ENCODE measurements around the gene ATP2A2. TPM values are rescaled to one million over a fixed set of nuclear protein-coding genes. Genes with fewer than 3 reads are reported as not detected.

ATP2A2 gene
- polyA plus RNA-seq (2011; rRNA removed) (145 and 267 TPM in 2 replicates), polyA minus RNA-seq (2011; rRNA and poly(A)+ RNA removed) (147 and 235 TPM in 2 replicates)

DNA sequence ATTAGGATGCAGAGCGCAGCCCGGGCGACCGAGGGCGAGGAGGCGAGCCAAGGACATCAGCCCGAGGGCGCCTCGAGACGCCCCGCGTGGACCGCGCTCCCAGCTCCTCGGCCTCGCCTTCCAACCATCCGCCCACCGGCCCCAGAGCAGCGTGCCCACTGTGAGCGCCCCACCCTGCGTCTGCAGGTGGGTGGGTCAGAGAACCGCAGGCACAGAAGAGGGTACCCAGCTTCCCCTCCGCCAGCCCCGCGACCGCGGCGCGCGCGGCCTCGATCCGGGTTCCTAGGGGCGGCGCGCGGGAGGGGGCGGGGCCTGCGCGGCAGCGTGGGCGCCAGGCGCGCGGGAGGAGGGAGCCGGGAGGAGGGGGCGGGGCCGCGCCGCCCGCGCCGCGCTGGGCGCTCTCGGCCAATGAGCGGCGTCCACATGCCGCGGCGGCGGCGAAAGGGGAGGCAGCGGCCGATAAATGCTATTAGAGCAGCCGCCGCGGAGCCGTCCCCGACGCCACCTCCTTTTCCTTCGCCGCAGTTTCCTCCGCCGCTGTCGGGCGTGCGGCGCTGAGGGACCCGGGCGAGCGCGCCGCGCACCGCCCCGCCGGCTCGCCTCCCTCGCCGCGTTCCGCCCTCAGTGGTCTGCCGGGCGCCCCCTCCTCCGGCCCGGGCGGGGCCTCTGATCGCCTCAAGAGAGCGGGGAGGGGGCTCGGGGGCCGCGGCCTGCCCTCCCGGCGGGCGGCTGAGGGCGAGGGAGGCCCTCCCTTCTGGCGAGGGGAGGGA is at the start of gene ATP2A2:
Gene ATP2A2, plus strand, starts transcription at position 469 of the 770 bp plus-strand sequence. CDS start 543 bp downstream, outside the sequence.
- TF ChIP-seq, protein P1, sequence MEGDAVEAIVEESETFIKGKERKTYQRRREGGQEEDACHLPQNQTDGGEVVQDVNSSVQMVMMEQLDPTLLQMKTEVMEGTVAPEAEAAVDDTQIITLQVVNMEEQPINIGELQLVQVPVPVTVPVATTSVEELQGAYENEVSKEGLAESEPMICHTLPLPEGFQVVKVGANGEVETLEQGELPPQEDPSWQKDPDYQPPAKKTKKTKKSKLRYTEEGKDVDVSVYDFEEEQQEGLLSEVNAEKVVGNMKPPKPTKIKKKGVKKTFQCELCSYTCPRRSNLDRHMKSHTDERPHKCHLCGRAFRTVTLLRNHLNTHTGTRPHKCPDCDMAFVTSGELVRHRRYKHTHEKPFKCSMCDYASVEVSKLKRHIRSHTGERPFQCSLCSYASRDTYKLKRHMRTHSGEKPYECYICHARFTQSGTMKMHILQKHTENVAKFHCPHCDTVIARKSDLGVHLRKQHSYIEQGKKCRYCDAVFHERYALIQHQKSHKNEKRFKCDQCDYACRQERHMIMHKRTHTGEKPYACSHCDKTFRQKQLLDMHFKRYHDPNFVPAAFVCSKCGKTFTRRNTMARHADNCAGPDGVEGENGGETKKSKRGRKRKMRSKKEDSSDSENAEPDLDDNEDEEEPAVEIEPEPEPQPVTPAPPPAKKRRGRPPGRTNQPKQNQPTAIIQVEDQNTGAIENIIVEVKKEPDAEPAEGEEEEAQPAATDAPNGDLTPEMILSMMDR (IDR thresholded peaks at IDR 0.05; ENCODE audit: insufficient read depth, low read depth, low read length) = no peak
- no peak for DNase-seq (ENCODE audit: low read depth)
- ChIA-PET CTCF (interaction anchor here (1.0 to 1.8 kb wide), 5 partner anchors 11 to 238 kb away, joined by 3 to 6 read pairs (median 3); partner anchors contain the start of gene ARPC3), POLR2A (interaction anchor here (0.5 to 2.1 kb wide), 5 partner anchors 36 to 153 kb away, joined by 3 to 10 read pairs (median 4); no protein-coding TSS in a partner anchor)
- no peaks in the 10 kb centered on the region for H3K27me3 ChIP-seq (ENCODE audit: control insufficient read depth, insufficient read depth, low read length)
- peak within 1 kb of the TSS; percentile 84 for H3K4me3 ChIP-seq (ENCODE audit: low read depth, low read length)
- peaks cover 4% of the 10 kb centered on the region for H3K36me3 ChIP-seq (ENCODE audit: control insufficient read depth, insufficient read depth, low read length)

DNA sequence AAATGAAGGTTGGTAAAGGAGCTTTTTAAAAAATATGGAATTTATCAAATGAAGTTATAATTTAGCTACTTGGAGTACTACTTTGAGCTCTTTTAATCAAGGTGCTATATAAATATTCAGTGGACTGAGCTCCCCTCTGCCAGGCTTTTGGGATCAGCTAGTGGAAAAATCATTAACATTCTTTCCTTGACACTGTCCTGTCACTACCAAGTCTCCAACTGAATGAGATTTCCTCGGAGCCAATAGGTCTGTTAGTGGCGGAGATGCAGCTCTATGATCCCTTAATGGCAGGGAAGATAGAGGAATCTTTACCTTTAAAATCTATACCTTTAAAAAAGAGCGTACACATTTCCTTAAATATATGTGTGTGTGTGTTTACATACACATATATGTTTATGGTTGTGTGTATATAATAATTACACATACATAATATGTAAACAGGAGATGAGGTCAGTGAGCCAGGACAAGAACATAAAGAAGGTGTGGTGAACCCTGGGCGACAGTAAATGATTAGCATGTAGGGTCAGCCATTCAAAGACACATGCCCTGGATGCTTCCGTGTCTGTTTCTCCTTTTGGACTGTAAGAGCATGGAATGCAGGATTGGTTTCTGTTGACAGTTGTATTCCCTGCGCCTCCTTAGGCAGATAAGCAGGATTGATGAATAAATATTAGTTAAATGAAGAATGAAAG is 47.7 kb upstream of the ATP2A2 start:
- ChIA-PET POLR2A (no interaction called here), CTCF (interaction anchor here (0.9 to 1.2 kb wide), 4 partner anchors 8 to 11 kb away, joined by 3 to 4 read pairs (median 4); no protein-coding TSS in a partner anchor)
- TF ChIP-seq, protein P1 (IDR thresholded peaks at IDR 0.05; ENCODE audit: insufficient read depth, low read depth, low read length) = no peak
- Histone ChIP-seq H3K27me3 (ENCODE audit: control insufficient read depth, insufficient read depth, low read length) (no peaks in the 10 kb centered on the region), H3K4me3 (ENCODE audit: low read depth, low read length) (no peak overlapping the region), H3K36me3 (ENCODE audit: control insufficient read depth, insufficient read depth, low read length) (no peaks in the 10 kb centered on the region)
- DNase-seq (ENCODE audit: low read depth) = no peak

DNA sequence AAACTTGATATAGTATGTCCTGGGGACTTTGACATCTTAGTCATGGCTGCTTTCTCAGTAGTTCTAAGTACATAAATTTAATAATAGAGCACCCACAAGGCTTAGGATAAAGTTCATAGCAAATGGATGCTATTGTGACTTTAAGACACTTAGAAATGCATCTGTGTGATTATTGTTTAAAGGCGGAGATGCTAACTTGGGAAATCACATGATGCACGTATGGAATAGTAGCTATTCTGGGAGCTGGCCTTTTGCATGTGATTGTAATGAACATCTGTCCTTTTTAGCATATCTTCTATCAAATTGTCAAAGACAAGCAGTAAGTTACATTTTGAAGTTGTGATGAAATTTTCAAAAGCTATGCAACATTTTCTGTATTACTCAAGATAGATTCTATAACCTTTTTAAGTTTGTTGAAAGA is 46.7 kb upstream of the ATP2A2 start:
- no peak overlapping the region for H3K4me3 ChIP-seq (ENCODE audit: low read depth, low read length)
- ChIA-PET POLR2A (no interaction called here), CTCF (interaction anchor here (1.0 kb wide), 1 partner anchor 10 kb away, joined by 3 read pairs; no protein-coding TSS in a partner anchor)
- TF ChIP-seq, protein P1 (IDR thresholded peaks at IDR 0.05; ENCODE audit: insufficient read depth, low read depth, low read length) = no peak
- no peaks in the 10 kb centered on the region for H3K36me3 ChIP-seq (ENCODE audit: control insufficient read depth, insufficient read depth, low read length)
- H3K27me3 ChIP-seq (ENCODE audit: control insufficient read depth, insufficient read depth, low read length) = no peaks in the 10 kb centered on the region
- no peak for DNase-seq (ENCODE audit: low read depth)

DNA sequence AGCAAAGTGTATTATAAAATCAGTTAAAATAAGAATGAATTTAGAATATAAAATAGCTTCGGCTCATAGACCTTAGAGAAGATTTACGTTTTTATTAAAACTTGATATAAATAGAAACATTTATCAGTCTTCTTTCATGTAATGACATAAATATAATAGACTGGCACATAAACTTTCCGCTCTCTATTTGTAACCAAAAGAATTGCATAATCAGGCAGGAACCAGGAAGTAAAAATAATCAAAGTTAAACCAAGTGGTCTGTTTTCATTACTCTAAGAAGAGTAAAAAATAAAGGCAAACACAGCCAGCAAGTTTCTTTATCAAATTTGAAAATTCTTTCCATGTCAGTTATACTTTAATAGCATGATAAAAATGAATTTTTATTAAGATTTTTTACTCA is 46.3 kb upstream of the ATP2A2 start:
- TF ChIP-seq, protein P1 (IDR thresholded peaks at IDR 0.05; ENCODE audit: insufficient read depth, low read depth, low read length) = no peak
- Histone ChIP-seq H3K4me3 (ENCODE audit: low read depth, low read length) (no peak overlapping the region), H3K36me3 (ENCODE audit: control insufficient read depth, insufficient read depth, low read length) (no peaks in the 10 kb centered on the region), H3K27me3 (ENCODE audit: control insufficient read depth, insufficient read depth, low read length) (no peaks in the 10 kb centered on the region)
- ChIA-PET POLR2A (no interaction called here), CTCF (interaction anchor here (1.0 kb wide), 1 partner anchor 10 kb away, joined by 3 read pairs; no protein-coding TSS in a partner anchor)
- no peak for DNase-seq (ENCODE audit: low read depth)

DNA sequence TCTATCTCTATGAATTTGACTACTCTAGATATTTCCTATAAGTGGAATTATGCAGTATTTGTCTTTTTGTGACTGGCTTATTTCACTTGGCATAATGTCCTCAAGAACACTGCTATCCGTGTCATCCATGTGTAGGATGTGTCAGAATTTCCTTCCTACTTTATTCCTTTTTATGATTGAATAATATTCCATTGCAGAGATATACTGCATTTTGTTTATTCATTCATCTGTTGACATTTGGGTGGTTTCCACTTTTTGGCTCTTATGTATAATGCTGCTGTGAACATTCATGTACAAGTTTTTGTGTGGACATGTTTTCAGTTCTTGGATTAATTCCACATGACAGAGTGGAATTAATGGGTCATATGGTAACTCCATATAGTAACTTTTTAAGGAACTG is 45.7 kb upstream of the ATP2A2 start:
- TF ChIP-seq, protein P1 (IDR thresholded peaks at IDR 0.05; ENCODE audit: insufficient read depth, low read depth, low read length) = no peak
- DNase-seq (ENCODE audit: low read depth) = no peak
- CTCF ChIA-PET = interaction anchor here (1.2 kb wide), 1 partner anchor 36 kb away, joined by 3 read pairs; no protein-coding TSS in a partner anchor
- no peaks in the 10 kb centered on the region for H3K27me3 ChIP-seq (ENCODE audit: control insufficient read depth, insufficient read depth, low read length)
- POLR2A ChIA-PET = no interaction called here
- H3K4me3 ChIP-seq (ENCODE audit: low read depth, low read length) = no peak overlapping the region
- no peaks in the 10 kb centered on the region for H3K36me3 ChIP-seq (ENCODE audit: control insufficient read depth, insufficient read depth, low read length)

Measured in BJ (cell line).